Measurements from ENCODE around the gene IFIT3.
"Not testable (repeated sequence)": the region's sequence is repeated elsewhere in the genome, so short reads cannot be mapped to it uniquely, and the experiment has no call there.

IFIT3 gene

DNA sequence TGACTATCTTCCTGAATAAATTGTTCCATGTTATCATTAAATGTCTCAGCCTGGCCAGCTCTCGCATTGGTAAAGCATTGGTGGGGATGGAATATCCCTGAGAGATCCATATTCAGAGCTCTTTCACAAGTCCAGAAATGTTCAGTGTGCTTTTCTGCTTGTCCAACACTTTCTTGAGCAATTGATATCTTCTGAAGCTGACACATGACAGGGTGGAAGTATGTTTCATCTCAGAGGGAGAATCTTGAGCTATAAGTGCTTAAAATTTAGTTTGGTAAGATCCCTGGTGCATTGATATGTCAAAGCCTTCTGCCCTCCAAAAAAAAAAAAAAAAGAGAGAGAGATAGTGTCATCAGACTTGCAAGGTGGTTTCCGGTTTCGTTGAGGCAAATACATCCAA, 7.4 kb downstream of the IFIT3 start:
- DNase-seq (ENCODE audit: low spot score): no peak

DNA sequence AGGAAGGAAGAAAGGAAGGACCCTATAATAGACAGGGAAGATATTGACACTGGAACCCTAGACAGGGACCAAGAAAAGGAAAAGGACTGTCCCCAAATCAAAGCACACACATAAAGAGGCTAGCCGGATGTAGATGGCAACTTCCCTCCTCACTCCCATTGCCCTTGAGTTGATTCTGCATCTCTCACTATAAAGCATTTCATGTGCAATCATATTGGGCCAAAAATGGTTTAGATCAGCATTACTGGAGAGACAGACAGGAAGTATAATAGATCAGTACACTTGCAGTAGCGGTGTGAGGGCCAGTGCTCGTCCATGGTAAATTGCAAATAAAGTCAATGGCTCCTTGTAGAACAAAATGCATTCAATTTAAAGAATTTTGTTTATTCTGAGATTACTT, 8.4 kb downstream of the IFIT3 start:
- no peak for DNase-seq (ENCODE audit: low spot score)

DNA sequence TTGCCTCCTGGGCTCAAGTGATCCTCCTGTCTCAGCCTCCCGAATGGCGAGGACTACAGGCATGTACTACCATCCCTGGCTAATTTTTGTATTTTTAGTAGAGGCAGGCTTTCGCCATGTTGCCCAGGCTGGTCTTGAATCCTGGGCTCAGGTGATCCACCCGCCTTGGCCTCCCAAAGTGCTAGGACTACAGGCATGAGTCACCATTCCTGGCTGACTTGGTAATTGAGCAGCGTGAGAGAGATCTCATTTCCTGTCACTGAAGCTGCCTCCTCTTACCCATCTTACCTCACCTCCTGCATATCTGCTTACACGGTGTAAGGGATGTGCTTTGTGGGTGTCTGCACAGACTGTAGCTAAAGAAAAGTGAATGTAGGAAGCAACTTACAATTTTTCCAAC, 9.7 kb downstream of the IFIT3 start:
- no peak for DNase-seq (ENCODE audit: low spot score)

DNA sequence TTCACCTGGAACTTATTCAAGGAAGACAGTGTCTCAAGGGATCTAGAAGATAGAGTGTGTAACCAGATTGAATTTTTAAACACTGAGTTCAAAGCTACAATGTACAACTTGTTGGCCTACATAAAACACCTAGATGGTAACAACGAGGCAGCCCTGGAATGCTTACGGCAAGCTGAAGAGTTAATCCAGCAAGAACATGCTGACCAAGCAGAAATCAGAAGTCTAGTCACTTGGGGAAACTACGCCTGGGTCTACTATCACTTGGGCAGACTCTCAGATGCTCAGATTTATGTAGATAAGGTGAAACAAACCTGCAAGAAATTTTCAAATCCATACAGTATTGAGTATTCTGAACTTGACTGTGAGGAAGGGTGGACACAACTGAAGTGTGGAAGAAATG, 10.9 kb downstream of the IFIT3 start:
- DNase-seq (ENCODE audit: low spot score): no peak

DNA sequence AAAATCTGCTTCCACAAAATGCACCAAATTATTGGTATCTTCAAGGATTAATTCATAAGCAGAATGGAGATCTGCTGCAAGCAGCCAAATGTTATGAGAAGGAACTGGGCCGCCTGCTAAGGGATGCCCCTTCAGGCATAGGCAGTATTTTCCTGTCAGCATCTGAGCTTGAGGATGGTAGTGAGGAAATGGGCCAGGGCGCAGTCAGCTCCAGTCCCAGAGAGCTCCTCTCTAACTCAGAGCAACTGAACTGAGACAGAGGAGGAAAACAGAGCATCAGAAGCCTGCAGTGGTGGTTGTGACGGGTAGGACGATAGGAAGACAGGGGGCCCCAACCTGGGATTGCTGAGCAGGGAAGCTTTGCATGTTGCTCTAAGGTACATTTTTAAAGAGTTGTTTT, 12.1 kb downstream of the IFIT3 start:
- no peak for DNase-seq (ENCODE audit: low spot score)

DNA sequence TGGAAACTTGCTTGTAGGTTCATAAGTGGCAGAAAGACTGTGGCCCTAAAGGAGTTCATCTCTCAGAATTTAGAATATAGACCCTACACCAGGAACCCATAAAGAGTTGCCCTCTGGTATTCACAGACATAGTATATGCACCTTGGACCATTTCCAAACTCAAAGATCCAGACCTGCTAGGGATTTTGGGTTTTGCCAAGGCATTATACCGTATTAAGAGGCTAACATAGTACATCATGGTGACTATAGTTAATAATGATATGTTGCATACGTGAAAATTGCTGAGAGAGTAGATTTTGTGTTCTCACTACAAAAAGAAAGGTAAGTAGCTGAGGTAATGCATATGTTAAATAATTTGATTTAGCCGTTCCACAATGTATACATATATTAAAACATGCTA, 13.9 kb downstream of the IFIT3 start:
- DNase-seq (ENCODE audit: low spot score): no peak

DNA sequence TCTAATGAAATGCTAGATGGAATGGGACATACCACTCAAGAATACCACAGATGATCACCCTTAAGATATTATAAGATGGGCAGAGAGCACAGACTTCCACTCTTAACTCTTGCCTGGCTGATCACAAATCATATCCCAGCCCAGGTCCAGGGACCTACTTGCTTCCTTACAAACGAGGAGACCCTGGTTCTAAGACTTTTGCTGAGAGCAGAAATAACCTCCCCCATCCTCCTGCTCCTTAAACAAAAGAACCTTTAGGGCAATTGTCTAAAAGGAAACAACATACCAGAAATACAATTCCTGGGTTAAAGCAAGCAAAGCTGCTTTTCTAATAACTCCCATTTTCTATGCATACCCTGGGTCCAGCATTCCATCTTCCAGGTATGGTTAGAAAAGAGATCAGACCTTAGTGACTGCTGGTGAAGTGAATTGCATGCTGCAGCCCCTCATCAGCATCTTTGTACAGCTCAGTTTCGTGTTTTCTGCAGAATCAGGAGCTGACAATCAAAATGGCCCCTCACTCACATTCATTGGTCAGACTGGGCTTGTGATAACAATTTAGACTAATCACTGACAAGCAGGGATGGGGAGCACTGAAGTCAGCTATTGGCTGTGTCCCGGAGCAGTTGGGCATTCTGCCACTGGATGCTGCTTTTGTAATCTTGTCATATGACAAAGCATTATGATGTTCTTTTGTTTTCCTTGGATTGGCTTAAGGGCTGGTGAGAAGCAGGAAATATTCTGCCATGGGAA, 14.6 kb downstream of the IFIT3 start:
- no peak for DNase-seq (ENCODE audit: low spot score)

DNA sequence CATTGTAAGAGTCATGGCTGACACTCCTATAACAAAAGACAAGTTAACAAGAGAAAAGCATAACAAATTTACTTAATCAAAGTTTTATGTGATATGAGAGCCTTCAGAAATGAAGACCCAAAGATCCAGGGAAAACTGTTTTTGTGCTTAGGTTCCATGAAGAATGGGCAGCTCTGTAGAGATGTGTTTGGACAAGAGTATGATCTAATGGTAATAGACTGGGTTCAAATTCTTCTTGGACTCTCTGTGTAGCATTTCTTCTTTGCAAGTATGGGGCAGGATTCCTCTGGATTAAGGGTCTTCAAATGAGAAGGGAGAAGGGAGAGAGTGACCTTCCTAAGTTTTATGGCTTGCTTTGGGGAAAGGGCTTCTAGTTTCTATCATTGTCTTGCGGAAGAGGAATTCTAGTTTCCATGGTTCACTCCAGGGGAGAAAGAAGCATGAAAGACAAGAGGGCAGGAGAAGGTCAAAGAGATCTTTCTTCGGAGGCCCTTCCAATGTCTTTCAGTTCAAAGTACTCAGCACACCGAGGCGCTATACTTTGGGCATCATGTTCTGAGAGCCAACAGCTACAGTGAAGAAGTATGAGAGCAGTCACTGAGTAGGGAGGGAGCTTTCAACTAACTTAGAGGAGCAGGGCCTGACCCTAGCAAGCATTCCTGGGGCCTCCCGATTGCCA, 15.4 kb downstream of the IFIT3 start:
- no peak for DNase-seq (ENCODE audit: low spot score)

DNA sequence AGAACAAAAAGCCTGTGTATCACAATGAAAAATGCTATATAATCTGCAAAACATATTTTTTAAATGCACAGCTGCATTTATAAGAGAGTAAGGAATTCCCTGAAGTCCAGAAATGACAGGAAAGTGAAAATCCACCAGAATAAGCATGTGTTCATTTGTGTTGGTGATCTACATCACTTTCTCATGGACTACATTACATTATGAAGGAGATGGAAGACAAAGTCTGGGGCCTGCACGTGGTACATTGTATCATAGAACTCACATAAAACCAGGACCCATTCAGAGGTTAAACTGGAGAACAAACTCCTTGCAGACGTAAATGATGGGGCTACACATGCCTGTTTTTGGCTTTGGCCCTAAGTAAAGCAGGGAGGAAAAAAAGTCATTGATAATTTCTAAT, 16.4 kb downstream of the IFIT3 start:
- no peak for DNase-seq (ENCODE audit: low spot score)

DNA sequence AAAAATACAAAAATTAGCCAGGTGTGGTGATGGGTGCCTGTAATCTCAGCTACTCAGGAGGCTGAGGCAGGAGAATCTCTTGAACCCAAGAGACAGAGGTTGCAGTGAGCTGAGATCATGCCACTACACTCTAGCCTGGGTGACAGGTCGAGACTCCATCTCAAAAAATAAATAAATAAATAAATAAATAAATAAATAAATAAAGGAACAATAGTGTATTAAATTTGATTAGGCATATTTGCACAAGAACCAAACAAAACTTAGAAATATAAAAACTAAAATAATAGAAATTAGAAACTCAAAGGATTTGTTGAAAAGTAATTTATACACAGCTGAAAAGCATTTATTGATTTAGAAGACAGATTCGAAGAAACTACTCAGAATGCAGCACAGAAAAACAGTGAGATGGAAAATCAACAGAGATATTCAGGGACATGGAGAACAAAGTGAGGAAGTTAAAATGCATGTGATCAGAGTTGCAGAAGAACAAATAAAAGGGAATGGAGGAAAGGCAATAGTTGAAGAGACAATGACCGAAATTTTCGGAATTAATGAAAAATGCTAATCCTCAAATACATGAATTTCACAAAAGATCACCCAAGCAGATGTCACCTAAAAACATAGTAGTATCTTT, 17.7 kb downstream of the IFIT3 start:
- DNase-seq (ENCODE audit: low spot score): no peak

DNA sequence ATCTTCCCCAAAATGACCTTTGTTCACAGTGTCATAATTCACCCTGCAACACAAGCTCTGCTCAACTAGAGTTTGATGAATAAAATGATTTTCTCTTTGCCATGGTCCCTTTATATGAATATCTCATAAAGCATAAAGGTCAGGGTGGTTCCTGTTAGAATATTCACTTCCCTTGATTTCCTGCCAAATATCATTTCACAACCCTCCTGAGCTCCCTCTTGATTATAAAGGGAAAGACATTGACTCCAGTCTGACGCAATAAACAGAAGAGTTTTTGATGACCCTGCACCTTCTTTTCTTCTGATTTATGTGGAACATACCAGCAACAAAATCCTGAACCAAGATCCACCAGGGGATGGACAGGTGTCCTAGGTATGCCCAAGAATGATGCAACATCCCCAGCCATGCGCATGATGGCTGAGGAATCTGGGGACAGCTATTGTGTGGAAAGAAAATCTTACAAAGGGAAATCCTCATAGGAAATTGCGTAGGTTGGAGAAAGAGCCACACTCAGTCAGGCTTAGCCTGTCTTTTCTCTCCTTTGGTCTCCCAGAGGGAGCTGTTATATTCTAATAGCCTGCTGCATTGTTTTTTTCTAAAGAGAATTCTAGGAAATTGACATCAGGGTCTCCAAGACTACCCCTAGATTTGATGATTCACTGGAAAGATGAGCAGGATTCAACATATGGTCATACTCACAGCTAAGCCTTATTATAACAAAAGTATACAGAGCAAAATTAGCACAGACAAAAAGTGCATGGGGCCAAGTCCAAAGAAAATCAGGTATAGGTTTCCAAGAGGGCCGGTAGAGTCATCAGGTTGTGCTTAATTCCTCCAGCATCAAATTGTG, 18.8 kb downstream of the IFIT3 start:
- no peak for DNase-seq (ENCODE audit: low spot score)

DNA sequence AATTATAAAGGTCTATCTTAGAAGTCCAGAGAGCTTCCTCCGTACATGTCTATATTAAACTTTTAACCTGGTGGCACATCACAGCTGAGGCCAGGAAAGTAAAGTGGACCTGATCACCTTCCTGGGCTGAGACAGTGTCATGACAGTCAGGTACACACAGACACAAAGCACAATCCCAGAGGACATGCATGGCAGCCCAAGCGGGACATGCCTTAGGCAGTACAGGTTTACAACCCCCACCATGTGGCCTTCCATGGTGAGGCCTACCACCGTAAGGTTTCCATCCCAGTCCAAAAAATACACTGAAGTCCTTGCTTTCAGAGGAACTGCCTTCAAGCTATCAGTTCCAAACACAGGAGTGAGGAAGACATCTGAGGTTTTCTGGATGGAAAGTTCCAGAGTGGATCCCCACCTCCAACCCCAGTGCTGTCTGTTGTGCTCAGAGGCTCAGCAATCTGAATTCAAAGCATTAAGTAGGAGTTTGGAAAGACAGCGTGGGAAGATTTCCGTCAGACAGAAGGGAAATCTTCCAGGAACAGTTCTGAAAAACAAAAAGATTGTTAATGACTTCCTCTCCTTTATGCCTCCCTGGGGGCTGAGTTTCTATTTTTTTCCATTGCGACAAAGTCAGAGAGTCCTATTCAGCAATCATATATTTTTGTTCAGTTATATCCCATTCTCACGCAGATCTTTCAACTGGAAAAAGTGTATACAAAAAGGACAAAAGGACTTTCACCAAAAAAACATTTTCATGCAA, 20.1 kb downstream of the IFIT3 start:
- no peak for DNase-seq (ENCODE audit: low spot score)

DNA sequence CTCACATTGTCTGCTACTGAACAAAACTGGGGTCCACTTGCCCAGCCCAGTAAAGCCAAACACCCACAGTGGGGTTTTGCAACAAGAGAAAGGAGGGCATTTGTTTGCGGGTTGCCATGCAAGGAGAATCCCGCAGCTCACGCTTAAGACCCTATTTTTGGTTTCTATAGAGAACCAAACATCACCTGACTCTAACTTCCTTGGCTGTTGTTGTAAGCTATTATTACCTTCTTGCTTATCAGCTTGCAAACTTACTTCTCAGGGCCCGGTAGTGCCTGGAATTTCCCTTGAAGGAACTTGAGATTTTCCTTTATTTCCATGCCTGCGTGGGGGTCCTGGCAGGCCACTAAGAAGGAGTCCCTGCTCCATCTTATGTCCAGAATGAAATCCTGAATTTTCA, 20.7 kb downstream of the IFIT3 start:
- DNase-seq (ENCODE audit: low spot score): no peak

DNA sequence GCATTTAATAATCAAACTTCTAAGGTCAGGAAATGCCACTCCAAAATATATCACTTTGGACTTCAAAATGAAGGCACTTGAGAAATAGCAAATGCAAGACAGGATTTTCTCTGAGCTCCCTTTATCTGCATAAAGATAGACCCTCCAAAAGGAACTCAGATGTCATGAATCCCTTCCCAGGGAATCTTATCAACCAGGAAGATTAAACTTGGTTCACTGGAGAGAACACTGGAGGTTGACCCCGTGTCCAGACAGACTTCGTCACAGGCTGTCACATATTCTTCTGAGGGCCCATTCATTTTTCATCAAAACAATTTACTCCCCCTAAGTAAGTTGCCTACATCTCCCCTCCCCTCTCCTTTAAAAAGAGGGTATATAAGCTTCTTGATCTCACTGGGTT, 21.2 kb downstream of the IFIT3 start:
- no peak for DNase-seq (ENCODE audit: low spot score)

DNA sequence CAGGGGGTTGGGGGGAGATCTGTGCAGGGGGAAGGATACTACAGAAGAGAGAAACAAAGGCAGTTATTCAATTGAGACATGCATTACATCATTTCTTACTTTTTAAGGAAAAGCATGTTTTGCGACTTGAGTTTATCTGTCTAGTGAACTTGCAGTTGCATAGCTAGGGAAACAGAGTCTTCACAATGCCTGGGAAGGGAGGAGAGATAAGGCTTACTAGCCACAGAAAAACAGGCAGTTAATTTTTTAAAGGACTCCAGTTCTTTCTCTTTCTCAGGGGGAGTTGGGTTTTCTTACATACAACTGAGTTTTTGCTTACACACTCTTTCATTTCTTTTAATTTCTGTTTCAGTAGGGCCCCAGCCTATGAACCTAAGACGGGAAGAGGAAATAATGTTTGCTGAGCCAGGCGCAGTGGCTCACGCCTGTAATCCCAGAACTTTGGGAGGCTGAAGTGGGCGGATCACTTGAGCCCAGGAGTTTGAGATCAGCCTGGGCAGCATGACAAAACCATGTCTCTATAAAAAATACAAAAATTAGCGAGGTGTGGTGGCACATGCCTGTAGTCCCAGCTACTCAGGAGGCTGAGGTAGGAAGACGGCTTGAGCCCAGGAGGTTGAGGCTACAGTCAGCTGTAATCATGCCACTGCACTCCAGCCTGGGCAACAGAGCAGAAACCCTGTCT, 23.0 kb downstream of the IFIT3 start:
- not testable (repeated sequence) for DNase-seq (ENCODE audit: low spot score)

DNA sequence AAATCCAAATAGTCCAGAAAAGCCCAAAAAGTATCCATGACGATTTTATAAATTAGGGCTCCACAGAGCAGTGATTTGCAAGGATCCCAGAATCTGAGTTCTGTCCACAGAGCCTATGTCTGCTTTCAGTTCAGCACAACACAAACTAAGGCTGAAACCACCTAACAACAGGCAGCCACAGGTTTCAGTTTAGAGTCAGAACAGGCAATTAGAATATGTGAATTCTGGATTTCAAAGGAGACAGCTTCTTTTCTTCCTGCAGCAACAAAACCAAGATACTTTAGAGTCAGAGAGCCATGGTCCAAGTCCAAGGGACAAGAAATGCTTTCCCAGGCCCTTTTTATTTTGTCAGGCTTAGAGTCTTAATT, 23.6 kb downstream of the IFIT3 start:
- no peak for DNase-seq (ENCODE audit: low spot score)

DNA sequence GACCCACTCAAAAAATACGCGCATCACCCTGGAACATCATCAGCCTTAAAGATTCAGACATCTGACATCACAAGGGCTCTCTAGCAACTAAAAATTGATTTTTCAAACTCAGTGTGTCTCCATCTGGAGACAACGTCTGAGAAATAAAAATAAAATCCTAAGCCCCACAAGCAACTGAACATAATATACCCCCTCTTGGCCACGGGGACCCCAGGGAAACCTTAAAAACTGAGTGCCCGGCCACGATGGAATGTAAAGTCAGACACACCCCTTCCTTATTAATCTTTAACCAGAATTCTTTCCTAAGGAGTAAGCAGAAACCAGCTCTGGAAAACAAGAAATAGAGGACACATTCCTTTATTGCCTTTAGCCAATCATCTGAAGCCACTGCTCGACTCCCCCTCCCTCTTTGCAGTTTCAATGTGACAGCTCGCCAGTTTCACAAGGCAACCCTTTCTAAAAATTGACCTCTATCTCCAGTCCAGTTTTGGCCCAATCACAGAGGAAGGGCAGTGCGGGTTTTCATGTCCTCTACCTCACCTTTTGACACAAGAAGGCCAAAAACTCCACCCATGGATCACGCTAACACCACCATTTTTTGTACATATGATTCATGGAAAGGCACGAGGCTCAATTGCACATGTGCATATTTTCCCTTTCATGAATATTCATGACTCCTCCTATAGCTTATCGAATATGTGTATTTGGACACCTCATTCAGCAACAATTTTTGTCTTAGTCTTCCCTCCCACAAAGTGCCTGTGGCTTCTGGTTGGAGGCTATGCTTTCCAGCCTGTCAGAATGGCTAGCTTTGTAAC, 24.2 kb downstream of the IFIT3 start:
- DNase-seq (ENCODE audit: low spot score): no peak

DNA sequence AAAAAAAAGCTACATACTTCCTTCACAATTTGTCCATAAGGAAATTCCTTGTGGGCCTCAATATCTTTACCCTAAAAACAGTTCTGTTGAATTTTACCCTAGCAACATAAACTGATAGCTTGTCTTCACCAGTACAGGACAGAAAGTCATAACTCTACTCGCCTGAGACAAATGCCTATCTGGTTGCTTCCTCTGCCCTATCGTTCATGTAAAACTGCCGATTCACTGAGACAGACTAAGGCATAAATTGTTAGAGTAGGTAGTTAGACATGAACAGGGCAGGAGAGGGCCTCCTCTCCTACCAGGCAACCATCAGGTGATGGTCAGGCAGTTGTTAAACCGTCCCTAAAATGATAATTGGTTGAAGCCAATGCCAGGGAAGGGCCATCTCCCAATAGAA, 25.0 kb downstream of the IFIT3 start:
- DNase-seq (ENCODE audit: low spot score): peak; percentile 32

DNA sequence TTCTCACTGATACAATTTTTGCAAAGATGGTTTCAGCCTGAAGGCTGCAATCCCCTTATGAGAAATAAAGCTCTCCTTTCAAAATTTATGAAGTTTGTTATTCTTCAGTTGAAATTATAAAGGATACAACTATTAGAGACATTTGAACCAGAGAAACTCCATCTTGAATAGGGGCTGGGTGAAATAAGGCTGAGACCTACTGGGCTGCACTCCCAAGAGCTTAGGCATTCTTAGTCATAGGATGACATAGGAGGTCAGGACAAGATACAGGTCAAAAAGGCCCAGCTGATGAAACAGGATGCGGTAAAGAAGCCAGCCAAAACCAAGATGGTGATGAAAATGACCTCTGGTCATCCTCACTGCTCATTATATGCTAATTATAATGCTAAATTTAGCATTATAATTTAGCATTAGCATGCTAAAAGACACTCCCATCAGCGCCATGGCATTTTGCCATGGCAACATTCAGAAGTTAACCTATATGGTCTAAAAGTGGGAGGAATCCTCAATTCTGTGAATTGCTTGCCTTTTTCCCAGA, 27.7 kb downstream of the IFIT3 start:
- DNase-seq (ENCODE audit: low spot score): no peak

DNA sequence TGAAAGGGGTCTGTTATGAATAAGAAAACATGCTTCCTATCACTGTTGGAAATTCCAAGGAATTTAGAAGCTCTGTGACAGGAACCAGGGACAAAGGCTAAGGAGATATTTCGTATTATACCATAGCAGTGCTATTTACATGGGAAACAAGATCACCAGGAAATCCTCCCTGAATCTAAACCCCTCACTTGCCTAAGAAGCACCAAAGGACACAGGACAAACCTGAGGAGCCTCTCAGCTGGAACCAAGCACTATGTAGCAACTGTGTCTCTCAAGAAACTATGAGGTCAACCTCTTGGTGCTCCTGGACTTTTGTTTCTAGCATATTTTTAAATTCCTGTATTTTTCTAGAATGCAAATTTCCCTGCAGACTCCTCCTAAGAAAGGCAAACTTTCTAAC, 29.3 kb downstream of the IFIT3 start:
- DNase-seq (ENCODE audit: low spot score): no peak

Measured in hematopoietic multipotent progenitor cell treated with erythropoietin and hydrocortisone succinate and interleukin-3 and kit ligand, for 17 days (in vitro differentiated cells).